Ishikawa (cell line): Measurements from ENCODE around the gene HUS1.

Experiments
- CEBPB ChIP-seq: IDR thresholded peaks from 2 replicates; pipeline ENCODE4 v1.6.1; 2012
- CREB1 ChIP-seq: IDR thresholded peaks from 2 replicates; pipeline ENCODE4 v1.6.1; 2012; ENCODE audit warnings: low read depth
- EGR1 ChIP-seq: IDR thresholded peaks from 2 replicates; pipeline ENCODE4 v1.6.1; 2012
- EP300 ChIP-seq: IDR thresholded peaks from 2 replicates; pipeline ENCODE4 v1.6.1; 2012; ENCODE audit warnings: borderline replicate concordance
- FOXM1 ChIP-seq: IDR thresholded peaks from 2 replicates; pipeline ENCODE4 v1.6.1; 2012; ENCODE audit warnings: low read depth, borderline replicate concordance
- NFIC ChIP-seq: IDR thresholded peaks from 2 replicates; pipeline ENCODE4 v1.6.1; 2012
- RAD21 ChIP-seq: IDR thresholded peaks from 2 replicates; pipeline ENCODE4 v1.6.1; 2012; ENCODE audit warnings: low read depth
- REST ChIP-seq: IDR thresholded peaks from 2 replicates; pipeline ENCODE4 v1.6.1; 2012; ENCODE audit warnings: low read depth, mild to moderate bottlenecking
- TAF1 ChIP-seq: IDR thresholded peaks from 2 replicates; pipeline ENCODE4 v1.6.1; 2012; ENCODE audit warnings: low read depth, mild to moderate bottlenecking
- TCF12 ChIP-seq: IDR thresholded peaks from 2 replicates; pipeline ENCODE4 v1.6.1; 2012; ENCODE audit warnings: low read depth
- TEAD4 ChIP-seq: IDR thresholded peaks from 2 replicates; pipeline ENCODE4 v1.6.1; 2012
- USF1 ChIP-seq: IDR thresholded peaks from 2 replicates; pipeline ENCODE4 v1.6.1; 2012
- YY1 ChIP-seq: IDR thresholded peaks from 2 replicates; pipeline ENCODE4 v1.6.1; 2012; ENCODE audit warnings: low read depth
- ZBTB7A ChIP-seq: IDR thresholded peaks from 2 replicates; pipeline ENCODE4 v1.6.1; 2012; ENCODE audit warnings: low read depth
- TF ChIP-seq, protein P1 (sequence below): IDR thresholded peaks from 2 replicates; pipeline ENCODE4 v1.6.1; 2012

Gene HUS1

DNA sequence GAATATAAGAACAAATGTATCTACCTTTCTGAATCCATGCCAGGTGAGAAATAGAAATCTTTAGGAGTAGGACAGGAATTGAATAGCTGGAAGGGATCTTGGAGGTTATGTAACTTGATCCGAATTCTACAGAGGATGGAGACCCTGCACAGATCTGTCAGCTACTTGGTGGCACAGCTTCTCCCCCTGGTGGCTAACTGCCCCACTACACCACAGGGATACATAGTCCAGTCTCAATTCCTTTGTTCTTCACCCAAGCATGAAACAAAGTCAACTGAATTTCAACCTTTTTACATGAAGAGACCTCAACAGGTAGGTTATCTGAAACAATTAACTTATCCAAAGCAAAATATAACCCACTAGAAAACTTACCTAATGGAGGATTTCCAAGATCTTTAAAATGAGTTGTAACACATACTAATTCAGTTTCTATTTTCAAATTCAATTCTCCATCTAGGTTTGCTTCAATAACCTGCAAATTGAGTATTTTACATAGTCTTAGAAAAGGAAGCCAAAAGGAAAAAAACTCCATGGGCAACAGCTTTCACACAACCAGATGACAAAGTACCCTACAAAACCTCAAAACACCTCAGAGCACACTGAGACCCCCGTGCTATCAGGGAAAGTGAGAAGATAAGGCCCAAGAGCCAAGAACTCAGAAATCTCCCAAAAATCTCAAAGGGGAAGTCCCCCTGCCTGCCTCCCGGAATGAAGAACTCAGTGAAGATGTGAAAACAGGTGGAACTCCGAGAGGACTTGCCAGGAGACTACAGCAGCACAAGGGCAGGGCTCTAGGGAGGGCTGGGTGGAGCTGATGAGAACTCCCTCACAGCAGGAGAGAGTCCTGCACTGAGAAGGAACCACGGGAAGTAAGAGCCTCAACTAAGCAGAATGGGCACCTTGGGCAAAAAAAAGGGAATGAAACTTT, 10.3 kb downstream of the HUS1 start:
- no peak for TF ChIP-seq REST
- peak; percentile 62 for TF ChIP-seq RAD21
- TF ChIP-seq, protein P1, sequence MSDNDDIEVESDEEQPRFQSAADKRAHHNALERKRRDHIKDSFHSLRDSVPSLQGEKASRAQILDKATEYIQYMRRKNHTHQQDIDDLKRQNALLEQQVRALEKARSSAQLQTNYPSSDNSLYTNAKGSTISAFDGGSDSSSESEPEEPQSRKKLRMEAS: no peak

DNA sequence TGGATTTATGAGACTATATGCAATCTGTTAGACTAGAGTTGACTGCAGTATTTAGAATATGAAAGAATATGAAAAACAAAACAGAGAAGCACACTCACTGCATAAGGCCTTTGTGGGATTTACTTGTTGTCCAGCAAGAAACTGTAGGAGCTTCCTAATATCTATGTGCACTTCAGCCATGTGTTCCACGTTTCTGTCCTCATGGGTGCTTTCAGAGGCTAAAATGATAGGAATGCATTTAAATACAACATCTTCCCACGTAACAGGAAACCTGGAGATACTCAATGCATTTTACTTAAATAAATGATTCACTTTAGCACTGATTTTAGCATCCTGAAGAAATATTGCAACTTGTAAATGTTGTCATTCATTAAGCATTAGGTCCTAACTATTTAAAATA, 11.7 kb downstream of the HUS1 start:
- TF ChIP-seq EGR1 (no peak), REST (no peak), FOXM1 (no peak), CREB1 (no peak), ZBTB7A (no peak), YY1 (no peak), TEAD4 (no peak), TAF1 (no peak), NFIC (no peak)
- TF ChIP-seq, protein P1: no peak

GRCh38 chr7:47967123-47967522, 12.3 kb downstream of the HUS1 start:
- no peak for TF ChIP-seq EP300
- no peak for TF ChIP-seq YY1
- no peak for TF ChIP-seq TCF12
- TF ChIP-seq, protein P1: no peak
- TF ChIP-seq CEBPB: no peak
- no peak for TF ChIP-seq ZBTB7A
- no peak for TF ChIP-seq NFIC
- TF ChIP-seq FOXM1: no peak
- TF ChIP-seq USF1: no peak
- no peak for TF ChIP-seq RAD21
- TF ChIP-seq TEAD4: no peak
- TF ChIP-seq CREB1: no peak
- TF ChIP-seq TAF1: no peak
- no peak for TF ChIP-seq EGR1
- TF ChIP-seq REST: no peak

GRCh38 chr7:47965456-47965855, 14.0 kb downstream of the HUS1 start:
- no peak for TF ChIP-seq CREB1
- no peak for TF ChIP-seq RAD21
- TF ChIP-seq USF1: no peak
- TF ChIP-seq ZBTB7A: no peak
- no peak for TF ChIP-seq NFIC
- no peak for TF ChIP-seq TAF1
- no peak for TF ChIP-seq YY1
- no peak for TF ChIP-seq EP300
- TF ChIP-seq REST: no peak
- no peak for TF ChIP-seq TEAD4
- no peak for TF ChIP-seq FOXM1
- TF ChIP-seq, protein P1: no peak
- no peak for TF ChIP-seq EGR1
- TF ChIP-seq TCF12: no peak
- no peak for TF ChIP-seq CEBPB
